Hematopoietic multipotent progenitor cell treated with erythropoietin and hydrocortisone succinate and interleukin-3 and kit ligand, for 17 days (in vitro differentiated cells): Measurements from ENCODE around the gene GNG12.
A peak's percentile ranks its signal among the peaks of the same experiment; 100 is the strongest.
"Not testable (repeated sequence)": the region's sequence is repeated elsewhere in the genome, so short reads cannot be mapped to it uniquely, and the experiment has no call there.

Source experiments
- DNase-seq: peaks from one replicate; pipeline ENCODE4 v3.0.0-alpha.2; 2015; ENCODE audit warnings: low spot score

Gene GNG12

DNA sequence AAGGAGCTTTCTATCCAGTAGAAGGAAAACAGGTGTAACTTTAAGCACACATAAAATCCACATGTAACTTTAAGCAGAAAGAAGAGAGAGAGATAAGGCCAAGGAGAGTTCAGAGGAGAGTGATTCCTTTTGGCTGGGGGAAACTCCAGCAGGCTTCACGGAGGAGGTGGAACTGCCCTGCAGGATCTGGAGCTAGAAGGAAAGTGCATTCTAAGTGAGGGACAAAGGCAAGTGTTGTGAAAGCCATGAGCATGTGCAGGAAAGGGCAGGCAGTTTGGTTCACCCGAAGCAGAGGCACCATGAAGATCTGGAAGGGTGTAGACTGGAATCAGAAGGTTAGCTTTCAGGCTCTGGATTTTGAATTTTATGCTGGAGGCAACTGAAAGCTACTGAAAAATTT lies 101.9 kb downstream of the GNG12 start:
- no peak for DNase-seq

- not testable (repeated sequence) for DNase-seq
These were observed 103.0 kb downstream of the GNG12 start for GRCh38 chr1:67730312-67730711.

DNA sequence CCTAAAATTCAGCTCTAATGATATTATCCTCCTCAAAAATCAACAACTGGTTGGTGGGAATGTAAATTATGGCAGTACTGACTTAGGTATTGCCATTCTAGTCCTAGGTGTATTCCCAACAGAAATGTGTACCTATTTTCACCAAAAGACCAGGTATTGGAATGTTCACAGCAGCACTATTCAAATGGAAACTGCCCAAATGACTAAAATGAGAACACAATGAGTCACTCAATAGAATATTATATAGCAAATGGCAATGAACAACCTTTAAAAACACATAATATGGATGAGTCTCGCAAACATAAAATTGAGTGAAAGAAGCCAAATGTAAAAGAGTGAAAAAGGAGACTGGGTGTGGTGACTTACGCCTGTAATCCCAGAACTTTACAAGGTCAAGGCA lies 103.4 kb downstream of the GNG12 start:
- DNase-seq: no peak

GRCh38 chr1:67726224-67726623 lies 107.0 kb downstream of the GNG12 start:
- DNase-seq: no peak

GRCh38 chr1:67724928-67725560 lies 108.2 kb downstream of the GNG12 start:
- DNase-seq: no peak

DNA sequence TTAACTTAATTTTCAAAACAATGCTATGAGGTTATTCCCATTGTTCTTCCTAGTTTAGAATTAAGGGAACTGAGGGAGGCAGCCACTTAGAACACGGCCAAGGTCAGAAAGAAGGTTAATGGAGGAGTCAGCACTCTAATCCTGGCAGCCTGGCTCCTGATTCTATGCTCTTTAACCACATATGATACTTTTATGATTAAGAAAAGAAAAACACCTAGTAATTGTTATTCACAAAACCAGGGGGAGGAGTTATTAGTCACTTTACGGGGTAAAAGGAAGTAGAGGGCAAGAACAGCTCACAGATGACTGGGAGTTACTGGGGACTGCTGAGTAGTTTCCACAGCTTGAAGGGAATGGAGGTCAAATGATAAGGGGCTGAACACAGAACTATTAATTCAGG lies 109.6 kb downstream of the GNG12 start:
- DNase-seq: no peak

DNA sequence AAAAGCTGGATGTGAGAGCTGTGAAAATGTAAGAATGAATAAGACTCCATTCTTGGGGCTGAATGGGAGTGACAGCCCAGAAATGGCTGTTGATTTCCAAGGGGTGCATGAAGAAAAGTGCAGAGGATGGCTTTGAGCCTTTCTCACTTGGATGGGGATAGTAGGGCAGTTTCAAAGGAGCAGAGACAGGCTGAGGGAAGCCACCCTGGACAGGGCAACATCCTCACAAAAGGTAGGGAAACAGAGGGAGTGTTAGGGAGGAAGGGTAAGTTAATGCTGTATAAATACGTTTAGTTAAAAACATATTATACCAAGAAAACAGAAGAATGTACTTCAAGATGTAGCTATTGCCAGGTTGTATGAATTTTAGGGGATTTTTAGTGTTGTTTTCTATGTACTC lies 110.1 kb downstream of the GNG12 start:
- no peak for DNase-seq

DNA sequence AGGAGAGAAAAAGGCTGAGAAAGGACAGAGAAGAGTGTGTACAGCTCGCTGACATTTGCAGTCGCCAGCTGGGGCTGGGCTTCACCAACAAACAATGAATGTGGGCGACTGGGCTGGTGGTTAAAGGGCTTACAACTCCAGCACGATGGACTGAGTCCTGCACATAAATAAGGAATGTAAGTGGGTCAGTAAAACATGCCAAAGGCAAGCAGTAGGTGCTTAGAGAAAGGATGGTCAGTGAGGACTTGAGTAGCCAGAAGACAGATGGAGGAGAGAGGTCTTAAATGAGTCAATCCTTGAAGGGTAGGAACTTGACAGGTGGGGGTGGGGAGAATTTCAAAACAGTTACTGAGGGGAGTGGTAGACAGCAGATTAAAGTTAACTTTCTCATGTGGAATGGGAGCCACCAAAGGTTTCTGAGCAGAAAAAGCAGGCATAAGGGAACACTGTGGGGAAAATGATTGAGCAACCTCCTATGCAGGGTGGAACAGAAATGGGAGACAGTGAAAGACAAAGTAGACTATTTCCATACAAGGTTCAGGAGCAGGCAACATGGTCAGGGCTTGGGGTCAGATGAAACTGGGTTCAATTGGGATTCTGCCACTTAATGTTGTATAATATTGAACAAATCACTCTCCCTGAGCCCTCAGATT lies 110.8 kb downstream of the GNG12 start:
- no peak for DNase-seq

DNA sequence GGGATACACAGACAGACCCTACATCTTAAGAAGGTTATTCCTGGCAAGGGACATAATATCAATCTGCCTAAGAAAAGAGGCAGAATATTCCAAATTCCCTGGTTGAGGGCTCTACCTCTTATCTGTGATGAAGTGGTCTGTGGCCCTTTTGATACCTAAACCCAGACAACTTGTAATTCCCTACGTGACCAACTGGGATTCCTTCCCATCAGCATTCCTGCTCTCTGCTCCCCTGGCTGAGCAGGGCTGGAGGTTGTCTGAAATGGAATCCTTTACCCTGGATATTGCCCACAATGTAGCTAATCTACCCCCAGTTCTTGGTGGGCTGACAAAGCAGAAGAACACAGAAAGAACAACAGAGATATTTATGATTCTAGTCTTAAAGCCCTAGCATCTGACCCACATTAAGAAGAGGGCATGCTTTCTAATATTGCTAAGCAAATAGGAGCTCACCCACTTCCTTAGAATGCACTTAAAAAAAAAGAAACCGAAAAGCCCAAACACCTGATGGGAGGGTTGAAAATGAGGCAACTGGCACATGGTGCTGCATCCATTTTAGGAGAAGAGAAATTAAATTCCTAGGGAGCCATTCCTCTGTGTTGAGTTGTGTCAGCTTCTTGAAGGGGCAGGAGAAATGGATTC lies 111.5 kb downstream of the GNG12 start:
- no peak for DNase-seq

GRCh38 chr1:67721112-67721511 lies 112.2 kb downstream of the GNG12 start:
- no peak for DNase-seq

- DNase-seq: no peak
These were observed 113.7 kb downstream of the GNG12 start for GRCh38 chr1:67719329-67720196.

DNA sequence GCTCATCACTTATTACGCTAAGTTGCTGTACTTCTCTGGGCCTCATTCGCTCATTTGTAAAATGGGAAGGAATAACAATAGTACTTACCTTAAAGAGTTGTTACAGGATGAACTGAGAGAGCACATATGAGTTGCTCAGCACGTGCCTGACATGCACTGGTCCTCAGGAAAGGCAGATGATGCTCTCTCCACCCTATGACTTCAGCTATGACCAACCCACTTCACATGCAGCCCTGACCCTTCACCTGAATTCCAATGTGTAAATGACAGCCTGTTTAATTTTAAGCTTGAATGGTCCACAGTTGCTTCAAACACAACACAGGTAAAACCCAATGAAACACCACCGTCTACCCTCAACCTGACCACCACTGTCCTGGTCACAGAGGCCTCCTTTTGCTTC lies 115.4 kb downstream of the GNG12 start:
- no peak for DNase-seq

GRCh38 chr1:67716800-67717199 lies 116.5 kb downstream of the GNG12 start:
- DNase-seq: peak; percentile 27

DNA sequence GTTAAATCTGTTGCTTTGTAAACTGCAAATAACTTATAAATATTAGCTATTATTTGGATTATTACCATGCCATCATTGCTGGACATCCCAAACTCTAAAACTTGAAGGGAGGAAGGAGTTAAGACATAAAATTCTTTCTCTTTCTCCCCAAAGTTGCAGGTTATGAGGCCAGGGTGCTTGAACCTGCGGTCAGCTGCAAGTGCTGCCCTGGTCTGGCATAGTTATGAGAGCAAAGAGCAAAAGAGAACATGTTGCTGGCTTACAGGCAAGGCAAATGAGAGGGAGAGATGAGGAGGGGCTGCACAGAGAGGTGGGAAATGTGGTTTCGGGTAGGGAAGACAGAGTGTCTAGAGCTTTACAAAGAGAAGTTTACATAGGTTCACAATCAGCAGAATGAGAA lies 117.4 kb downstream of the GNG12 start:
- no peak for DNase-seq

GRCh38 chr1:67713057-67713846 lies 120.0 kb downstream of the GNG12 start:
- peak; percentile 52 for DNase-seq

- no peak for DNase-seq
These were observed 121.4 kb downstream of the GNG12 start for GRCh38 chr1:67711855-67712212.

DNA sequence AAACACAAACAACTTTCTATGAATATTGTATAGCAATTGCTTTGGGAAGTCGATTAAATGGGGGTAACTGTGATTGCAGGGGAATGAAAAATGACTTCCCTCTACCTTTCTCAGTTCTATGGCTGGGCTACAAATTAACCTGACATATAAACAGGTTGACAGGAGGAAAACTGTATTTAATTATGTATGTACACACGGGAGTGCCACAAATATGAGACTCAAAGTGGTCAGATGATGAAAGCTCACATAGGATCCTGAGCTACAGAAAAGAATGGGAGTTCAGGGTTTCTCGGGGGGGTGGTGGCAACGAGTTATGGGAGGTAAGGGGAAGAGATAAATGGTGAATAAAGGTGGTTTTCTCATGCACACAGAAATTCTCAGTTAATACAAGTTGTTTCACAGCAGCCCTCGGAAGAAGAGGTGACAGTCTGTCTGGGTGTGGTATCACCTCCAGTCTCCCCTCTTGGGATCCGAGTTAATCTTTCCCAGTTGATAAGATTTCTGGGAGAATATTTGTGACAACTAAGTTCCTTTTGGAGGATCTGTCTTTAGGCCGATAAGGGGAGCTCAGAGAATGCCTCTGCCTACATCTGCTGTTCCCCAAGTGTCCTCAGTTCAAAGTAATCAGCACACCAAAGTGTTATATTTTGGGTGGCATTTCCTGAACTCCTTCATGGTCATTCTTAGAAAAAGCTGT lies 122.0 kb downstream of the GNG12 start:
- peak; percentile 25 for DNase-seq

- DNase-seq: no peak
These were observed 122.8 kb downstream of the GNG12 start for GRCh38 chr1:67710417-67710816.

DNA sequence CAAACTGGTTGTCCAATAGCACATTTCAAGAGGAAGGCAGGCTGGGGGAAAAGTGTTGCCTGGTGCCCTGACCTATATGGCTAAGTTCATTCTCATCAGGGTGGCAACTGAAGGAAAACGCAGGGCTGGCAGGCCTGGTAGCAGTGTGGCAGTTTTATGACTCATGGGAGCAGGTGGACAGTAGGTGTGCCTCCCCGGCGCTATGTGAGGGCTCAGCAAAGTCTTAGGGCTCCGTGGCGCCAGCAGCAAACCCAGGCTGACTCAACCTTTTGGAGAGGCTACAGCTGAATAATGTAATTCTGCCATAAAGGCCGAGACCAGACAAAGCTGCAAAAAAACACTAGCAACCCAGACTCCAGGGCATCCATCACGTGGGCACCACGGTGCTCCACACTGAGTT lies 124.7 kb downstream of the GNG12 start:
- no peak for DNase-seq

DNA sequence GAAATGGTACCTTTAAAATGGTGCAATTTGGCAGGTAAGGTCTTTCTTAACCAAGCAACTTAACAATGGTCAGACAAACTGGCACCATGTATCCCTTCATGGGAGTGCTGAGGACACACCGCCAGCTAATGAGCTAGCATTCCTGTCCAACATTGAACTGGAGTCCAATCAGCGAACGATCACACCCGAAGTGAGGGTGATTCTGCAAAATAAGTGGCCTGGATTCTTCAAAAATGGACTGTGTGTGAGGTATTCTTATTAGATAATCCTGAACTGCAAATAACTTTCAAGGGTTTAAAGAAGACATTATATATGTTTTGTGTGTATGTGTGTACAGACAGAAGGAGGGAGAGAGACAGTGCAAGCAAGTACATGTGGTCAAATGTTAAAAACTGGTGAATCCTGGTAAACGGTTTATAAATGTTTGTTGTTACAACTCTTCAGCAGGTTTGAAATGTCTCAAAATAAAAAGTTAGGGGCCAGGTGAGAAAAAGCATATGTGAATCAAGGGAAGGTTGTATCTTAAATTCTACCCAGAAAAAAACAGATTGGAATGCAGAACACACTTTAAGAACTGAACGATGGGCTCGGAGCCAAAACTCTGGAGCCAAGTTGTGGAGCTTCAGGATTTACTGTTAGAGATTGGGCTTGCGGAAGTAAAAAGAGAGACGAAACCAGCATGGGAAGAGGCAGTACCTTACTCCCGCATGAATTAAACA lies 127.4 kb downstream of the GNG12 start:
- DNase-seq: no peak

GRCh38 chr1:67704351-67704750 lies 128.9 kb downstream of the GNG12 start:
- DNase-seq: no peak
